ENCODE measurements around the gene SLC35F1. TPM values are rescaled to one million over a fixed set of nuclear protein-coding genes. Genes with fewer than 3 reads are reported as not detected.

The SLC35F1 gene
- total RNA-seq, 1 donor from 2014 or later: not detected

GRCh38 chr6:118218156-118218555 is 311.1 kb downstream of the SLC35F1 start:
- no peak for DNase-seq (ENCODE audit: low read depth)

GRCh38 chr6:118220429-118221128 is 313.5 kb downstream of the SLC35F1 start:
- TF ChIP-seq CTCF (conservative IDR thresholded peaks at IDR 0.05; ENCODE audit: low read depth, low read length): no peak
- H3K4me3 ChIP-seq (ENCODE audit: low read depth, low read length): no peak overlapping the region
- no peak for DNase-seq (ENCODE audit: low read depth)

More at GRCh38 chr6:118218156-118218555, 311.1 kb downstream of the SLC35F1 start:
- no peak for TF ChIP-seq CTCF (conservative IDR thresholded peaks at IDR 0.05; ENCODE audit: low read depth, low read length)
- no peak overlapping the region for H3K4me3 ChIP-seq (ENCODE audit: low read depth, low read length)

GRCh38 chr6:118223316-118223715 is 316.3 kb downstream of the SLC35F1 start:
- no peak for DNase-seq (ENCODE audit: low read depth)
- no peak for TF ChIP-seq CTCF (conservative IDR thresholded peaks at IDR 0.05; ENCODE audit: low read depth, low read length)
- H3K4me3 ChIP-seq (ENCODE audit: low read depth, low read length): no peak overlapping the region

- DNase-seq (ENCODE audit: low read depth): no peak
- no peak overlapping the region for H3K4me3 ChIP-seq (ENCODE audit: low read depth, low read length)
- TF ChIP-seq CTCF (conservative IDR thresholded peaks at IDR 0.05; ENCODE audit: low read depth, low read length): no peak
Measured at GRCh38 chr6:118228886-118229285, 321.8 kb downstream of the SLC35F1 start.

GRCh38 chr6:118240878-118241528 is 333.9 kb downstream of the SLC35F1 start:
- TF ChIP-seq CTCF (conservative IDR thresholded peaks at IDR 0.05; ENCODE audit: low read depth, low read length): no peak
- DNase-seq (ENCODE audit: low read depth): no peak
- no peak overlapping the region for H3K4me3 ChIP-seq (ENCODE audit: low read depth, low read length)

- H3K4me3 ChIP-seq (ENCODE audit: low read depth, low read length): no peak overlapping the region
- TF ChIP-seq CTCF (conservative IDR thresholded peaks at IDR 0.05; ENCODE audit: low read depth, low read length): no peak
Measured at GRCh38 chr6:118246406-118246805, 339.3 kb downstream of the SLC35F1 start.

More at GRCh38 chr6:118246406-118246805, 339.3 kb downstream of the SLC35F1 start:
- DNase-seq (ENCODE audit: low read depth): no peak

Data from epithelial cell of proximal tubule (primary cell).